Epithelial cell of prostate (primary cell): Measurements from ENCODE around the gene SPI1.
"Not testable (repeated sequence)": the region's sequence is repeated elsewhere in the genome, so short reads cannot be mapped to it uniquely, and the experiment has no call there.

Source experiments
- DNase-seq: peaks from one replicate; pipeline ENCODE4 v3.0.0-alpha.2; 2011; ENCODE audit warnings: low read depth, low spot score
- H3K27ac ChIP-seq: fragments of 450-650 bp; 2 replicates; pipeline ENCODE4 v1.5.1; 2017; ENCODE audit warnings: mild to moderate bottlenecking

SPI1 gene

GRCh38 chr11:47345890-47346563 lies 32.3 kb downstream of the SPI1 start:
- H3K27ac ChIP-seq: no peak overlapping the region
- no peak for DNase-seq

- no peak overlapping the region for H3K27ac ChIP-seq
- no peak for DNase-seq
Measured at GRCh38 chr11:47342854-47343253, 35.5 kb downstream of the SPI1 start.

GRCh38 chr11:47342036-47342803 lies 36.1 kb downstream of the SPI1 start:
- DNase-seq: no peak
- H3K27ac ChIP-seq: no peak overlapping the region

DNA sequence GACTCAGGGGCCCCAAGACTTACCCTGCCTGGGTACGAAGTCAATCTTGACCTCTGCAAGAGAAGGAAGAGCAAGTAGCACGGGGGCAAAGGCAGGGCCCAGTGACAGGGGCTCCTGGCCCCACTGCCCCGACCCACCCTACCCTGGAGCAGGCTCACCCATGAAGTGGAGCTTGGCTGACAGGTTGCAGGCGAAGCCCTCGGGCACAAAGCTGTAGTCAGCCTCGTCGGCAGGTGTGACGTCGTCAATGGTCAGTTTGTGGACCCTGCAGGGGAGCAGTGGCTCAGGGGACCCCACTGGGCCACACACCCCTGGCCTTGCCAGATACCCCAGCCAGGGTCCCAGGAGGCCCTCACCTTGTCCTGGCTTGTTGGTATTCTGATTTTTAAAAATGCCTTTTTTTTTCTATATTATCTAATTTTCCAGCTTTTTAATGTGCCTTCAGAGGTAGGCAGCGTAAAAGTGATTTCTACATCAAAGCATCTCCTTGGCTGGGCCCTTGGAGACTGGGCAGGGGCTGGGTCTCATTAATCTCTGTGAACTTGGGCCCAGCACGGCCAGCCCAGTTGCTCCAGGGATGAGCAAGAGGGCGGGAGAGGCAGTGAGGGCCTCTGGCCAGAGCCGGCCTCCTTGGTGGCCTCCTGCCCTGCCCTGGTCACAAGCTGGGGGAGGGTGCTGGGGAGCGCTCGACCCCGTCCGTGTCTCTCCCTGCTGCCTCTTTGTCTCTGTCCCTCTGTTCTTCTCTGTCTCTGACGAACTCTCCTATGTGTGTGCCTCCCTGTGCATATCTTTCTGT lies 37.2 kb downstream of the SPI1 start:
- no peak for DNase-seq
- H3K27ac ChIP-seq: no peak overlapping the region

GRCh38 chr11:47340010-47340409 lies 38.3 kb downstream of the SPI1 start:
- DNase-seq: no peak
- H3K27ac ChIP-seq: no peak overlapping the region

GRCh38 chr11:47338396-47339241 lies 39.7 kb downstream of the SPI1 start:
- DNase-seq: no peak
- no peak overlapping the region for H3K27ac ChIP-seq

DNA sequence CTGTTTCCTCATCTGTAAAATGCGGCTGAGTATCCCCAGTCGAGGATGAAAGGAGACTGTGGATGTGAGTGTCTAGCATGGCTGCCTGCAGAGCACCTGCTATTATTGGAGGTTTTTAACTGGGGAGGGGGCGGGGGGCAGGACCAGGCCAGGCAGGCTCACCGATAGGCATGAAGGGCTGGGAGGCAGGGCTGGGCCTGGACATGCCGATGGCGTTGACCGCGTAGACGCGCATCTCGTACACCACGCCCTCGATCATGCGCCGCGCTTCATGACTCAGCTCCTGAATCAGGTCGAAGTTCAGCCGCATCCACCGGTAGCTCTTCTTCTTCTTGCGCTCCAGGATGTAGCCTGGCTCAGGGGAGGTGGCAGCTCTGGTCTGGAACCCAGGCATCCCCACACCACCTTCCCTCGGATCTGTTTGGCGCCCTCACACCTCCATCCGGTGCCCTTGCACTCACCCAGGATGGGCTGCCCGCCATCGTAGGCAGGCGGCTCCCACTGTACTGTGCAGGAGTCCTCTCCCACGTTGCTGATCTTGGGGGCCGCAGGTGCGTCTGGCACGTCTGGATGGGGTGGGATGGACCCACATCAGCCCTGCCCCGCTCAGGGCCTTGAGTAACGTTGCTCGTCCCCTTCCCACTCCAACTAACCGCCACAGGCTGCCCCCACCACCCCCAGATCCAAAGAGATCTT lies 41.0 kb downstream of the SPI1 start:
- H3K27ac ChIP-seq: no peak overlapping the region
- no peak for DNase-seq

DNA sequence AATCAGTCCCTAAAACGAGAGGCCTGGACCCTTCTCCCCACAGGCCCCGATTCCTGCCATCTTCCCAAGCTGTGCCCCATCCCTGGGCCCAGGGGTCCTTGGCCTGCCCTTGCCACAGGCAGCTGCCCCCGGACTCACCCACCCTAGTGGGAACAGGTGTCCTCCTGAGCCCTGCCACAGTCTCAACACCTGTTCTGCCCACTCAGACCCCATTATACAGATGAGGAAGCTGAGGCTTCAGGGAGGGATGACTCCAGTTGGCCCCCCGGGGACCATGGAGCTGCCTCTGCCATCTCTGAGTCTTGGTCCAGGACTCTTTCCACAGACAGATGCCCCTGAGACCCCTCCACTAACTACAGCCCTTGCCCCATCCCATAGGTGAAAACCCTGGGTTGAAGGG lies 41.8 kb downstream of the SPI1 start:
- no peak for DNase-seq
- H3K27ac ChIP-seq: no peak overlapping the region

DNA sequence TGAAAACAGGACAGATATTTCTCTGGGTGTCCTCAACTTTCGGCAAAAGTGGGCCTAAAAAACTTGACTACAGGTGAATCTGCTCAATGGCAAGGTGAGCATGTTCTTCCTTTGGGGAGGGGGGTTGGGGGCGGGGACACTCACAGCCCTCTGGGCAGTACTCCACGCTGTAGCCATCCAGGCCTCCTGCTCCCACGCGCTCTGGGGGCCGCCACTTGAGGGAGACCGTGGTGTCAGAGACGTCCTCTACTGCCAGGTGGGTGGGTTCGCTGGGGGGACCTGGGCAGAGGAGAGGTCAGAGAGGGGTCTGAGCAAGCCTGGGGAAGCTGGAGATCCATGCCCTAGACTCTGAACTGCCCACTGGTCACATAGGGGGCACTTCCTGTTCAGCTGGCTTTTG lies 42.6 kb downstream of the SPI1 start:
- no peak overlapping the region for H3K27ac ChIP-seq
- no peak for DNase-seq

- not testable (repeated sequence) for DNase-seq, H3K27ac ChIP-seq
Measured at GRCh38 chr11:47334699-47335411, 43.5 kb downstream of the SPI1 start.

- H3K27ac ChIP-seq: no peak overlapping the region
- no peak for DNase-seq
Measured at GRCh38 chr11:47333886-47334443, 44.4 kb downstream of the SPI1 start.

GRCh38 chr11:47333526-47333845 lies 44.9 kb downstream of the SPI1 start:
- no peak for DNase-seq
- no peak overlapping the region for H3K27ac ChIP-seq

DNA sequence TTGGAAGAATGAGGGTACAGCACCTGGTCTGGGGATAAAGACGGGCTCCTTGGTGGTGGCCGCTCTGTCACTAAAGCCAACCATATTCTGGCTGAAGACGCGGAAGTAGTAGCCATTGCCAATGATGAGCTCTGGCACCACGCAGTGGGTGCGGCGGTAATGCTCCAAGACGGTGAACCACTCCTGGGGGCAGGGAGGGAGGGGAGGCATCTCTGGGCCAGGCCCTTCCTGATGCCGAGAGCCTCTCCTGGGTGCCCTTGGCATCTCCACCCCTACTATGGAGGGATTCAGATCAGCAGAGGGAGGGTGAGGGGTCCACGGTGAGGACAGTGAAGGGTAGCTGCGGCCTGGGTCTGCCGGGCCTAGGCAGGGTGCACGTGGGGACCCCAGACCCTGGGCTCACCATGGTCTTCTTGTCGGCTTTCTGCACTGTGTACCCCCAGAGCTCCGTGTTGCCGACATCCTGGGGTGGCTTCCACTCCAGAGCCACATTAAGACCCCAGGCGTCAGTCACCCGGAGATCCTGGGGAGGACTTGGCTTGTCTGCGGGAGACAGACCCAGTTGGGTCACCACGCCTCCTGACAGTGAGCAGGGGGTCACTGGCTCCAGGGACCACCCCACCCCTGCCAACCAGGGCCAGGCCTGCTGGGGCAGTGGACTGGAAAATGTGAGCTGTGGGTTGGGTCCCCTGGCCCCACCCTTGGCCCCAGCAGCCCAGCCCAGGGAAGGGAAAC lies 45.4 kb downstream of the SPI1 start:
- DNase-seq: no peak
- H3K27ac ChIP-seq: no peak overlapping the region

DNA sequence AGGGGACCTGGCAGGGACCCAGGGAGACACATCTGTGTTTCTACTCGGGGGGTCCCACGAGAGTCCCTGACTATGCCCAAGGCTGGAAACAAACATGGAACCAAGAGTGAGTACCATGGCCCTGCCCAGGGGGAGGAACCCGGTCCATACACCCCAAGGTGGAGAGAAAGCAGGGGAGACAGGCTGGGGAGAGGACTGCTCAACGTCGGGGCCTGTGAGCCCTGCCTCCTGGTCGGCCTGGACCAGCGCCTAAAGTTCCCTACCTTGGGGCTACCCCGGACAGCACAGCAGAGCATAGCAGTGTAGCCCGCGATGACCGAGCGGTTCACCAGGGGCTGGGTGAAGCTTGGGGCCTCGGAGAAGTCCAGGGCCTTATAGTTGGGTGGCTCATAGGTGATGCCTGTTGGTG lies 46.0 kb downstream of the SPI1 start:
- no peak overlapping the region for H3K27ac ChIP-seq
- no peak for DNase-seq

DNA sequence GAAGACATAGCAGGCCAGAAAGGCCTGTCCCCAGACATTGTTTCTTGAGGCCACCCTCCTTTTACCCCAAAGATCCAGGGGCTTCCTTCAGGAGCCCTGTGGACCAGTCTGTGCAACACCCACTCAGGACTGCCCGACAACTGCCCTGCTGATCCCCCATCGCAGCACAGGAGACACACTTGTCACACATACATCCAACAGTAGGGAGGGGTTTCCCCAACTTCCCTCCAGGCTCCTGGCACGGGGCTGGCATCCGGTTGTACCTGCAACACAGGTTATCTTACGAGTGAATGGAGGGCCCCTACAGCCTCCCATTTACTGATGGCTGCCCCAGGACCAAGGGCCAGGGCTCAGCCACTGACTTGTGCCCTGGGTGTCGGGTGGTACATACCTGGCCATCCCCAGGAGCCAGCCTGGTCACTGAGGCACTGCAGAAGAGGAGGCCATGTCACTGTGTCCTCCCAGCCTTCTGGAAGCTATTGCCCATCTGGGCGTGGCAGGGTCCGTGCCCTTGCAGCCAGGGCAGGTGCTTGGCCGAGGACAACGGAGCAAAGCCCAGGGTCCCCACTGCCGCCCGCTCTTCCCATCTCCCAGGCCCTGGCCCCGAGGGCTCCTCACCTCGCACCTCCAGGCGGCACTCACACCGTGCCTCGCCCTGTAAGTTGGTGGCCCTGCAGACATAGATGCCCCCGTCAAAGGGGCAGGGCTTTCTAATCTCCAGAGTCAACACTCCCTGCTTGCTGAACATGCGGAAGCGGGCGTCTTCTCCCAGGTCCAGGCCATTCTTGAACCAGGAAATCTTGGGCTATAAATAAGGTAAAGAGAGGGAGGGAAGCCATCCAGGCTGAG lies 46.7 kb downstream of the SPI1 start:
- H3K27ac ChIP-seq: no peak overlapping the region
- DNase-seq: no peak

DNA sequence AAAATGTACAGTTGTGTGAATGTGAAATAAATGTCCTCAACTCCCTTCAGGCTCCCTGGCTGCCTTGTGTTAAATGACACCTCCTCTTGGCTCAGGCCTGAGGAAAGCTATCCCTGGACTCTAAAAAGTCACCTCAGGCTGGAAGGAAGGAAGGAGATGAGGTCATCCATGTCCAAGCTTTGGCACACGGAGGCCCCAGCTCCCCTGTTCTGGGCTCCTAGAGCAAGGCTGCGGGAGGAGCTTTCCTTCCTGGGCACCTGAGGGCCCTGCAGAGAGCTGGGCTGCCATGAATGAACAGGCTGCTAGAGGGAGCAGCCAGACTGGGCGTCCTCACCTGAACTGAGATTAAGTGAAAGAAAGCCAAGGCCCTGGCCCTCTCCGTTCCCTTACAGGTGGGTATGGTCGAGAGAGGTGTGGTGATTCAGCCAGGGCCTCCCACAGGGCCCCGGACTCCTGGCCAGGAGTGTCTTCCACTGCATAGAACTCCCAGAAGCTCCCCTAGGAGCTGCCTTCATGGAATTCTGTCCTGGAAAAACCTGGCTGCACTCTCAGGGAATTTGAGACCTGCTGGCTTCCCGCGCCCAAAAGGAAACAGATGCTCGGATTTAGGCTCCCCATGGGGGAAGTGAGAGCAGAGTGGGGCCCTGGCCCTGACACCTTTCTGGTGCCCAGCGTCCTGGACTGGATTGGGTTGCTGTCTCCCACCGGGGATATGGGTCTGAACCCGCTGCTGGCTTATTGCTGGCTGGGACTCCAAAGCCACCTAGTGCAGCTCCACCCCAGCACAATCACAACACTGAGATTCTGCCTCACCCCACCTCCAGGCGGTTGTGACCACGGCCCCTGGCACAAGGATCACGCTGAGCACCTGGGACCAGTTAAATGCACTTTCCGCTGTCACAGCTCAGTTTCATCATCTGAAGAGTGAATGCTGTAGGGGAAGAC lies 48.1 kb downstream of the SPI1 start:
- no peak overlapping the region for H3K27ac ChIP-seq
- DNase-seq: no peak
